GM06990 (cell line): Measurements from ENCODE around the gene CACNA1E.

Source experiments
- DNase-seq: peaks from one replicate; pipeline ENCODE4 v3.0.0-alpha.2; 2011; ENCODE audit not compliant: insufficient read length; ENCODE audit errors: extremely low read depth
- H3K27me3 ChIP-seq: replicated peaks from 2 replicates; pipeline ENCODE4 v1.6.0; 2011; ENCODE audit warnings: low read length; ENCODE audit not compliant: control insufficient read depth, insufficient read depth
- H3K36me3 ChIP-seq: 2 replicates; pipeline ENCODE4 v1.5.1; 2011; ENCODE audit warnings: low read length; ENCODE audit not compliant: control insufficient read depth, insufficient read depth
- H3K4me3 ChIP-seq: replicated peaks from 2 replicates; pipeline ENCODE4 v1.5.1; 2011; ENCODE audit warnings: low read depth, mild to moderate bottlenecking, control low read depth, low read length
- TF ChIP-seq, protein P1 (sequence below): IDR thresholded peaks from 2 replicates; pipeline ENCODE4 v1.5.1; 2011; ENCODE audit warnings: low read length, control low read depth, mild to moderate bottlenecking, inconsistent platforms; ENCODE audit not compliant: insufficient read depth, poor library complexity, severe bottlenecking

The CACNA1E gene

DNA sequence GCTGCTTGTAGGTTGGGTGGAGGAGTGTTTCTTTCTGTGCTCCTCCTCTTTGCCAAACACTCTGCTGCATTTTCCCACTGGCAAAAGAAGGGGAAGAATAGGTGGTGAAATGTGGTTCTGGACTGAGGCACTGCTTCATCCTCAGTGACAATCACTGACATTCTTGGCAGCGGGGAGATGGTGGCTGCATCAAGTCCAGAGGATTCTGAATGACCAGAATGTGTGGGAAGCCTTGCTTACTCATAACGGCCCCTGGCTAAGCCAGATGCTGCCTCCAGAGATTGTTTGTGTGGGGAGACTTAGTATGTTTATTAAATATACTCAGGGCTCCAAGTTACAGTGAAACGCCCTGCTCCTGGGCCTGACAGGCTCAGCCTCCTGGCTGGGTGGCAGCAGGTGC, 160.3 kb downstream of the CACNA1E start:
- TF ChIP-seq, protein P1, sequence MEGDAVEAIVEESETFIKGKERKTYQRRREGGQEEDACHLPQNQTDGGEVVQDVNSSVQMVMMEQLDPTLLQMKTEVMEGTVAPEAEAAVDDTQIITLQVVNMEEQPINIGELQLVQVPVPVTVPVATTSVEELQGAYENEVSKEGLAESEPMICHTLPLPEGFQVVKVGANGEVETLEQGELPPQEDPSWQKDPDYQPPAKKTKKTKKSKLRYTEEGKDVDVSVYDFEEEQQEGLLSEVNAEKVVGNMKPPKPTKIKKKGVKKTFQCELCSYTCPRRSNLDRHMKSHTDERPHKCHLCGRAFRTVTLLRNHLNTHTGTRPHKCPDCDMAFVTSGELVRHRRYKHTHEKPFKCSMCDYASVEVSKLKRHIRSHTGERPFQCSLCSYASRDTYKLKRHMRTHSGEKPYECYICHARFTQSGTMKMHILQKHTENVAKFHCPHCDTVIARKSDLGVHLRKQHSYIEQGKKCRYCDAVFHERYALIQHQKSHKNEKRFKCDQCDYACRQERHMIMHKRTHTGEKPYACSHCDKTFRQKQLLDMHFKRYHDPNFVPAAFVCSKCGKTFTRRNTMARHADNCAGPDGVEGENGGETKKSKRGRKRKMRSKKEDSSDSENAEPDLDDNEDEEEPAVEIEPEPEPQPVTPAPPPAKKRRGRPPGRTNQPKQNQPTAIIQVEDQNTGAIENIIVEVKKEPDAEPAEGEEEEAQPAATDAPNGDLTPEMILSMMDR, result no peak
- H3K4me3 ChIP-seq, result no peak overlapping the region
- no peaks in the 10 kb centered on the region for H3K27me3 ChIP-seq
- no peaks in the 10 kb centered on the region; the same call in 1 of the 2 replicates for H3K36me3 ChIP-seq
- no peak for DNase-seq

DNA sequence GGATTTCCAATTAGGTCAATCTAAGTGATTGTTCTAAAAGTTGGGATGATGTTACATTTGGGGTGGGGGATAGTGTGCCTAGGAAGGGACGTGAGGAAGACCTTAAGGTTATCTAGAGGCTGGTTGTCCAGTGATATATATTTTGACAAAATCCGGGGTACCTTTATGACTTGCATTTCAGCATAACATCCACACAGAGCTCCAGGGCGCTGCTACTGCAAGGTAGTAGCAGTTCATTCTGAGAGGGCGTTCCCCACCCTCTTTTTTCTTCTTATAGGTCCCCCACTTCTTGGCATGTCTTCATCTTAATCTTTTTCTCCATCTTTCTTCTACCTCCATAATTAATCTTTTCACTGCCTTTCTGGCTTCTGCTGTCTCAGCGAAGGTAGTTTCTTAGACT, 161.9 kb downstream of the CACNA1E start:
- Histone ChIP-seq H3K27me3 (no peaks in the 10 kb centered on the region), H3K4me3 (no peak overlapping the region), H3K36me3 (no peaks in the 10 kb centered on the region; the same call in 1 of the 2 replicates)
- TF ChIP-seq, protein P1, result no peak
- no peak for DNase-seq

DNA sequence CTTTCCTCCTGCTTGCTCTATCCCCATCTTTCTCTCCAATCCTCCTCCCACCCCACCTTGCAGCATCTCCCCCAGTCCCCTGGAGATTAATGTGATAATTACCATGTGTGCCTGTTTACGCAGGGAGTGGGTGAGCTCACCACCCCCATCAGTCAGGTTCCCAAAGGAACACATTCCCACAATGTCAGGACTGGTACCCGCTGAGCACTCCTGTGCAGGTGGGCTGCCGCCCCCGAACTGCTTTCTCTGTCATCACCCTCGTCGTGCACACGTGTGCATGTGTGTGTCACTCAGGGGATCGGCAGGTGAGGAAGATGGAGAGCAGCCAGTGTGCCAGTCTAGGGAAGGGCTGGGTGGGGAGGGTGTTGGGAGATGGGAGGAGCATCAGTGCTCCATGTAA, 163.4 kb downstream of the CACNA1E start:
- Histone ChIP-seq H3K36me3 (no peaks in the 10 kb centered on the region; the same call in 1 of the 2 replicates), H3K4me3 (no peak overlapping the region), H3K27me3 (no peaks in the 10 kb centered on the region)
- DNase-seq, result no peak
- TF ChIP-seq, protein P1, result no peak

DNA sequence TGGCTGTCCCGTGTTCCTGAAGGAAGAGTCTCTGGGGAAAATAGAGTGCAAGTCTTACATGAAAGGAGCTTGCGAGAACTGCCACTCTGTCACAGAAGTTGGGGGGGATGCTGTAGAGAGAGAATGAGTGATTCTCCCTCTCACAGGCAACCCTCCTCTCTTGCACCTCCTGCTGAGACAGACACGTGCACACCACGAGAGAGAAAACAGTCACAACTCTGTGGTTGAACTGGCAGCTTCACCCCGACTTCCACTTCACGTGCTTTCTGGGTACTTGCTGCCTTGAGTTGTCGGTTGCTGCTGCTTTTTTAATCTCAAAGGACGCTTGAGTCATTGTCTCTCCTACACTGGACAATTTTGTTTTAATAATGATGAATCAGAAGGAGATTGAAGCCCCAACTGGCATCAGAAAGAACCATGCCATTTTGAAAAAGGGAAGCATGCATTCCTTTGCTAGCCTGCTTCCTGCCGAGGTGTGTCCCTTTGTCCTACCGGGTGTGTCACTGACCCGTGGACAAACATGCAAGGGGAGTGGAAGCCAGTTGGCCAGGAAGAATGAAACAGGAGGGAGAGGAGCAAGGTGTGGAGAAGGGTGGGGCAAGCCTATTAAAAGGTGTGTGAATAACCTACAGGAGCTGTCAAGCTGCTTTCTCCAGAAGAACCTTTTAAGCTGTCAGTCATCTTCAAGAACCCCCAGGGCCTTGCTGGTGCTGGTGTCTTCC, 164.2 kb downstream of the CACNA1E start:
- no peaks in the 10 kb centered on the region for H3K27me3 ChIP-seq
- DNase-seq, result no peak
- H3K4me3 ChIP-seq, result no peak overlapping the region
- H3K36me3 ChIP-seq, result no peaks in the 10 kb centered on the region; the same call in 1 of the 2 replicates
- TF ChIP-seq, protein P1, result no peak

DNA sequence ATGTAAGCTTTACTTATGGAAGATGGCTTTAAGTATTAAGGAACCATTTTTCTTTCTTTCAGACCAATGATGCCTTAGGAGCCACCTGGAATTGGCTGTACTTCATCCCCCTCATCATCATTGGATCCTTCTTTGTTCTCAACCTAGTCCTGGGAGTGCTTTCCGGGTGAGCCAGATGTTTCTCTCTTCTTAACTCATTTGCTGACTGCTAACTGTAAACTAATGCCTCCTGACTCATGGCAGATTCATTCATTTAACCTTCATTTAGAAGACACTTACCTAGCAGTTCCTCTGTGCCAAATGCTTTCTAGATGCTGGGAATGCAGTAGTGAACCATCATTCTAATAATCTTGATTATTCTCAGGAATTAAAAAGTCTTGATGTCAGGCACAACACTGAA, 168.0 kb downstream of the CACNA1E start:
- TF ChIP-seq, protein P1, result no peak
- H3K4me3 ChIP-seq, result no peak overlapping the region
- no peak for DNase-seq
- H3K27me3 ChIP-seq, result no peaks in the 10 kb centered on the region
- H3K36me3 ChIP-seq, result no peaks in the 10 kb centered on the region; the same call in 1 of the 2 replicates
